H1 (cell line): ENCODE results near the gene RPP14. TPM values are rescaled to one million over a fixed set of nuclear protein-coding genes. Genes with fewer than 3 reads are reported as not detected.

Experiments used
- CTCF ChIA-PET: fragments of 300-600 bp; sonication (Branson Sonifier 250); formaldehyde crosslinking; loops from one replicate; lab custom pipeline; 2021; ENCODE audit not compliant: partially characterized antibody; lab: Charles Lee
- POLR2A ChIA-PET: fragments of 300-600 bp; sonication (Branson Sonifier 250); formaldehyde crosslinking; loops from one replicate; lab custom pipeline; 2021; ENCODE audit warnings: inconsistent platforms; ENCODE audit not compliant: partially characterized antibody; lab: Charles Lee
- DNase-seq, 2 experiments: peaks; one replicate each; pipeline versions ENCODE4 v3.0.0 to v3.0.0-alpha.2; 2010 to 2022; ENCODE audit warnings: low spot score in 2 of 2, low read depth in 1 of 2, mixed read lengths in 1 of 2
- FAIRE-seq: peaks from 2 replicates; lab custom pipeline; 2011; peaks lifted over from hg19 to GRCh38; lab: Jason Lieb, UNC
- H2AFZ ChIP-seq: 2 replicates; pipeline ENCODE4 v1.8.1; 2012; ENCODE audit warnings: low read length, inconsistent platforms
- H2AK5ac ChIP-seq: 2 replicates; pipeline ENCODE4 v1.6.1; 2013; ENCODE audit warnings: low read depth, low read length
- H2BK120ac ChIP-seq: replicated peaks from 2 replicates; pipeline ENCODE3; 2013; ENCODE audit warnings: low read depth, low read length, inconsistent platforms
- H2BK12ac ChIP-seq: 2 replicates; pipeline ENCODE4 v1.6.1; 2013; ENCODE audit warnings: low read depth, low read length
- H2BK15ac ChIP-seq: 2 replicates; pipeline ENCODE4 v1.6.1; 2013; ENCODE audit warnings: low read length
- H2BK20ac ChIP-seq: 2 replicates; pipeline ENCODE4 v1.6.1; 2013; ENCODE audit warnings: low read length
- H2BK5ac ChIP-seq: 2 replicates; pipeline ENCODE4 v1.6.1; 2013; ENCODE audit warnings: low read depth, low read length
- H3K14ac ChIP-seq: 2 replicates; pipeline ENCODE4 v1.6.1; 2013; ENCODE audit warnings: inconsistent platforms; ENCODE audit not compliant: insufficient read length
- H3K18ac ChIP-seq: 2 replicates; pipeline ENCODE4 v1.6.1; 2013; ENCODE audit warnings: low read length; ENCODE audit errors: extremely low read depth
- H3K23ac ChIP-seq: 2 replicates; pipeline ENCODE4 v1.6.1; 2013; ENCODE audit warnings: inconsistent platforms; ENCODE audit not compliant: insufficient read length
- H3K23me2 ChIP-seq: 2 replicates; pipeline ENCODE4 v1.6.1; 2013; ENCODE audit warnings: low read depth, low read length
- H3K27ac ChIP-seq: 2 replicates; pipeline ENCODE4 v1.6.1; 2011; ENCODE audit warnings: low read depth, low read length, inconsistent platforms
- H3K27me3 ChIP-seq, 4 experiments: replicated peaks in 1 of 4; 1 replicate in 1 of 4; 2 replicates in 3 of 4; pipeline versions ENCODE4 v1.6.1 to v1.8.1; 2011 to 2013; ENCODE audit warnings: low read length in 3 of 4, mild to moderate bottlenecking in 3 of 4, inconsistent platforms in 2 of 4, mixed read lengths in 2 of 4, moderate library complexity in 1 of 4; ENCODE audit not compliant: control insufficient read depth in 3 of 4, insufficient read depth in 3 of 4; ENCODE audit errors: extremely low read depth in 1 of 4
- H3K36me3 ChIP-seq, 4 experiments: 2 replicates each; pipeline versions ENCODE4 v1.6.1 to v1.8.1; 2011 to 2013; ENCODE audit warnings: mild to moderate bottlenecking in 4 of 4, low read length in 3 of 4, moderate library complexity in 2 of 4, control low read depth in 1 of 4, inconsistent platforms in 1 of 4; ENCODE audit not compliant: insufficient read depth in 4 of 4, control insufficient read depth in 2 of 4
- H3K4ac ChIP-seq: replicated peaks from 2 replicates; pipeline ENCODE3; 2013; ENCODE audit warnings: low read length, low read depth, mixed read lengths, inconsistent platforms; ENCODE audit not compliant: insufficient read length
- H3K4me1 ChIP-seq, 4 experiments: replicated peaks in 1 of 4; 1 replicate in 1 of 4; 2 replicates in 3 of 4; pipeline versions ENCODE4 v1.6.1 to v1.8.1; 2011 to 2013; ENCODE audit warnings: low read length in 3 of 4, inconsistent platforms in 2 of 4, mixed read lengths in 1 of 4; ENCODE audit not compliant: insufficient read depth in 4 of 4, control insufficient read depth in 3 of 4
- H3K4me2 ChIP-seq, 2 experiments: 2 replicates each; pipeline versions ENCODE4 v1.6.1 to v1.8.1; 2011 to 2013; ENCODE audit warnings: low read depth in 2 of 2, low read length in 2 of 2, control low read depth in 1 of 2, inconsistent platforms in 1 of 2, mild to moderate bottlenecking in 1 of 2; ENCODE audit not compliant: insufficient read depth in 1 of 2
- H3K4me3 ChIP-seq, 4 experiments: fragments of 200-600, 300-600 bp in 1 of 4; sonication (generic), shearing (Covaris generic), sonication (Bioruptor Twin) in 1 of 4; 2 replicates each; pipeline versions ENCODE4 v1.5.1 to v1.8.1; 2011 to 2016; ENCODE audit warnings: low read length in 4 of 4, low read depth in 3 of 4, control low read depth in 2 of 4, inconsistent platforms in 2 of 4, mild to moderate bottlenecking in 2 of 4, mixed read lengths in 1 of 4, moderate library complexity in 1 of 4; ENCODE audit not compliant: insufficient read depth in 2 of 4; ENCODE audit errors: extremely low read depth in 1 of 4
- H3K56ac ChIP-seq: replicated peaks from 2 replicates; pipeline ENCODE3; 2013; ENCODE audit warnings: low read depth, mild to moderate bottlenecking, mixed read lengths, low read length, inconsistent platforms; ENCODE audit not compliant: insufficient read length
- H3K79me1 ChIP-seq: 2 replicates; pipeline ENCODE4 v1.6.1; 2013; ENCODE audit warnings: low read depth, low read length, control low read depth
- H3K79me2 ChIP-seq, 2 experiments: 2 replicates each; pipeline versions ENCODE4 v1.6.1 to v1.8.1; 2012 to 2013; ENCODE audit warnings: low read length in 2 of 2, mild to moderate bottlenecking in 2 of 2, inconsistent platforms in 1 of 2; ENCODE audit not compliant: insufficient read depth in 2 of 2, control insufficient read depth in 1 of 2
- H3K9ac ChIP-seq, 4 experiments: replicated peaks in 1 of 4; 1 replicate in 1 of 4; 2 replicates in 3 of 4; pipeline versions ENCODE4 v1.6.1 to v1.8.1; 2011 to 2013; ENCODE audit warnings: low read depth in 3 of 4, low read length in 3 of 4, control low read depth in 2 of 4, mild to moderate bottlenecking in 2 of 4, moderate library complexity in 2 of 4, inconsistent platforms in 1 of 4; ENCODE audit errors: extremely low read depth in 1 of 4
- H3K9me3 ChIP-seq, 2 experiments: 2 replicates each; pipeline versions ENCODE4 v1.6.1 to v1.8.1; 2012 to 2013; ENCODE audit warnings: mild to moderate bottlenecking in 2 of 2, moderate library complexity in 2 of 2, control low read depth in 1 of 2, inconsistent platforms in 1 of 2, low read depth in 1 of 2, low read length in 1 of 2, mixed read lengths in 1 of 2; ENCODE audit not compliant: insufficient read depth in 2 of 2
- H4K20me1 ChIP-seq, 2 experiments: replicated peaks in 1 of 2; 2 replicates each; pipeline versions ENCODE3 to v1.8.1; 2011 to 2013; ENCODE audit warnings: inconsistent platforms in 2 of 2, low read length in 2 of 2, mild to moderate bottlenecking in 1 of 2; ENCODE audit not compliant: insufficient read depth in 2 of 2, control insufficient read depth in 1 of 2
- H4K5ac ChIP-seq: 2 replicates; pipeline ENCODE4 v1.6.1; 2013; ENCODE audit warnings: low read length, low read depth, mixed read lengths, inconsistent platforms; ENCODE audit not compliant: insufficient read length
- H4K8ac ChIP-seq: 2 replicates; pipeline ENCODE4 v1.8.0; 2013; ENCODE audit warnings: mild to moderate bottlenecking, moderate library complexity, low read length, inconsistent platforms; ENCODE audit not compliant: insufficient read depth; ENCODE audit errors: extremely low read depth
- H4K91ac ChIP-seq: replicated peaks from 2 replicates; pipeline ENCODE3; 2013; ENCODE audit warnings: low read length, mixed read lengths, inconsistent platforms; ENCODE audit not compliant: insufficient read length
- BACH1 ChIP-seq: IDR thresholded peaks from 2 replicates; pipeline ENCODE4 v1.6.1; 2012; ENCODE audit warnings: low read length, improper control_type of control experiment
- GABPA ChIP-seq: IDR thresholded peaks from 2 replicates; pipeline ENCODE4 v1.6.1; 2011; ENCODE audit warnings: mild to moderate bottlenecking, low read length, moderate library complexity, borderline replicate concordance; ENCODE audit not compliant: insufficient read depth
- KDM5A ChIP-seq: fragments of 200-600 bp; IDR thresholded peaks from 2 replicates; pipeline ENCODE4 v1.7.1; 2012; ENCODE audit warnings: mild to moderate bottlenecking, low read length, inconsistent platforms, mixed read lengths
- POLR2AphosphoS5 ChIP-seq: IDR thresholded peaks from 2 replicates; pipeline ENCODE4 v1.6.1; 2011; ENCODE audit warnings: low read depth, low read length
- POU5F1 ChIP-seq: IDR thresholded peaks from 2 replicates; pipeline ENCODE4 v1.6.1; 2011; ENCODE audit warnings: low read depth, mild to moderate bottlenecking, low read length, moderate library complexity
- SRF ChIP-seq: IDR thresholded peaks from 2 replicates; pipeline ENCODE4 v1.6.1; 2011; ENCODE audit warnings: mild to moderate bottlenecking, low read depth, low read length, moderate library complexity
- WGBS, 2 experiments: shearing (Covaris generic) in 1 of 2; methylation state at CpG; one replicate each; pipeline versions ENCODE4 v1.1.6 to v1.1.7; 2013 to 2015; ENCODE audit warnings: low lambda C conversion rate in 2 of 2, mixed read lengths in 2 of 2, inconsistent platforms in 1 of 2, low coverage in 1 of 2, missing lambda C conversion rate in 1 of 2; ENCODE audit not compliant: insufficient replicate concordance in 2 of 2, insufficient coverage in 1 of 2, insufficient read length in 1 of 2; ENCODE audit errors: extremely low coverage in 1 of 2, missing lambda C conversion rate in 1 of 2; 5-methylcytosine and 5-hydroxymethylcytosine counted together
- polyA plus RNA-seq, 7 experiments: library from polyadenylated mRNA; depleted of rRNA in 3 of 7; stranded (reverse) in 5 of 7; unstranded in 2 of 7; fragments of >200 nt in 5 of 7; fragments of 200-250 nt in 2 of 7; gene quantifications; 1 replicate in 5 of 7; 2 replicates in 1 of 7; 4 replicates in 1 of 7; pipeline versions ENCODE4 v1.2.1 to v1.2.3, GENCODE V29; 2011 to 2013; ENCODE audit warnings: missing spikeins in 2 of 7, mixed read lengths in 2 of 7
- total RNA-seq: library from RNA; stranded (reverse); fragmentation: NEBNext Ultra II Directional; extraction: Animal tissue kit (Norgen Biotek cat#: 25700); gene quantifications from 2 replicates; pipeline ENCODE4 v1.2.1, GENCODE V29; 2021

Gene RPP14
- total and polyA plus RNA-seq, 2 of the 8 experiments (the other 6 are each of a cell fraction or from before 2014, with no cell fraction given), result 11.7 to 23.4 TPM

DNA sequence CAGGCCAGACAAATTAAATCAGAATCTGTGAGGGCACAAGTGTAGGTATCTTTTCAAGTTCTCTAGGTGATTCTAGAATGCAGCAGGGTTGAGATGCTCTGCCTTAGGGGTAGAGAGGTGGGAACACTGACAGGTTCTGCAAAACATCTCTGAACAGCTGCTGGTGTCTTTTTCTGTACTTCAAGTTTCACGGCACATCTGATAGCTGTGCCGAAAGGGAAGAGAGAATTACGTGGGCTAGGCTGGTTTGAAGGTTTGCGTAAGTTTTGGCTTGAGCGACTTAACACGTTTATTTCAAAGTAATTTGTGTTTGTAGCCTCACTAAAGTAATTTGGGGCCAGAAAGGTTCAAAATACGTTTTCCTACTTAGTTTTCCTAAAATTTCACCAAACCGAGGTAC is 49.1 kb downstream of the RPP14 start:
- Histone ChIP-seq H3K79me2 (no peaks in the 10 kb centered on the region), H3K4me1 (0 out of 7 replicates have a peak, but pooled peaks cover 0 to 3% (median 2%) of the 10 kb centered on the region in 4 experiments), H2BK120ac (no peak overlapping the region), H2AK5ac (no peak overlapping the region), H3K23ac (no peak overlapping the region), H2BK12ac (no peak overlapping the region), H3K79me1 (no peaks in the 10 kb centered on the region), H3K23me2 (no peaks in the 10 kb centered on the region), H3K4me2 (no peak overlapping the region), H3K4ac (no peak overlapping the region), H3K27ac (no peak overlapping the region), H2BK5ac (no peak overlapping the region), H3K9me3 (no peaks in the 10 kb centered on the region), H2BK20ac (no peak overlapping the region), H4K20me1 (no peaks in the 10 kb centered on the region), H4K8ac (no peak overlapping the region), H4K5ac (no peak overlapping the region), H2AFZ (no peak overlapping the region), H3K18ac (no peak overlapping the region), H3K14ac (no peak overlapping the region), H3K36me3 (no peaks in the 10 kb centered on the region), H2BK15ac (no peak overlapping the region), H4K91ac (no peak overlapping the region), H3K27me3 (no peaks in the 10 kb centered on the region), H3K4me3 (no peak overlapping the region), H3K56ac (no peak overlapping the region), H3K9ac (no peak overlapping the region)
- no peak for TF ChIP-seq POLR2AphosphoS5
- no peak for TF ChIP-seq KDM5A
- TF ChIP-seq BACH1, result no peak
- no peak for TF ChIP-seq POU5F1
- TF ChIP-seq GABPA, result no peak
- TF ChIP-seq SRF, result no peak
- DNase-seq (no peak), FAIRE-seq (no peak)
- 85% methylated on average over 8 of the region's 8 CpGs; no CpG with 5 or more reads in 1 of the 2 experiments for WGBS, 2 experiments
- ChIA-PET CTCF (interaction anchor here (1.1 to 1.3 kb wide), 2 partner anchors 11 to 58 kb away, joined by 3 to 4 read pairs; no protein-coding TSS in a partner anchor), POLR2A (no interaction called here)
